Lung (tissue), 16 donors: Measurements from ENCODE around the gene IVD. TPM values are rescaled to one million over a fixed set of nuclear protein-coding genes. Genes with fewer than 3 reads are reported as not detected.
A peak's percentile ranks its signal among the peaks of the same experiment; 100 is the strongest.

ENCODE experiments used
- ATAC-seq: fragments of 200-7000 bp; cut with Tn5 transposase; one replicate; pipeline ENCODE4 v1.9.1; 2020; ENCODE audit warnings: moderate number of reproducible peaks; ENCODE audit not compliant: insufficient read depth, low FRiP score
- DNase-seq, 3 donors: peaks; one replicate each; pipeline ENCODE4 v3.0.0-alpha.2; 2013 to 2017
- H3K27ac ChIP-seq, 2 donors: one replicate each; pipeline ENCODE4 v1.5.1; 2013; ENCODE audit warnings: mild to moderate bottlenecking in 2 of 2, moderate library complexity in 2 of 2, control low read depth in 1 of 2, inconsistent platforms in 1 of 2, low read depth in 1 of 2, low read length in 1 of 2
- H3K27me3 ChIP-seq, 3 donors: one replicate each; pipeline ENCODE4 v1.5.1; 2013; ENCODE audit warnings: low read length in 2 of 3; ENCODE audit not compliant: control insufficient read depth in 3 of 3, insufficient read depth in 3 of 3
- H3K36me3 ChIP-seq, 4 donors: one replicate each; pipeline ENCODE4 v1.5.1; 2013; ENCODE audit warnings: low read length in 4 of 4, mild to moderate bottlenecking in 1 of 4, moderate library complexity in 1 of 4; ENCODE audit not compliant: control insufficient read depth in 4 of 4, insufficient read depth in 4 of 4
- H3K4me1 ChIP-seq, 5 donors: one replicate each; pipeline ENCODE4 v1.5.1; 2013; ENCODE audit warnings: low read length in 5 of 5, mild to moderate bottlenecking in 2 of 5, moderate library complexity in 1 of 5; ENCODE audit not compliant: control insufficient read depth in 5 of 5, insufficient read depth in 5 of 5
- H3K4me3 ChIP-seq: one replicate; pipeline ENCODE4 v1.5.1; 2013; ENCODE audit warnings: mild to moderate bottlenecking, control low read depth, moderate library complexity
- H3K9ac ChIP-seq, 2 donors: one replicate each; pipeline ENCODE4 v1.5.1; 2013; ENCODE audit warnings: low read length in 2 of 2, control low read depth in 1 of 2; ENCODE audit not compliant: insufficient read depth in 1 of 2
- H3K9me3 ChIP-seq, 4 donors: one replicate each; pipeline ENCODE4 v1.5.1; 2013; ENCODE audit warnings: low read length in 3 of 4, mild to moderate bottlenecking in 1 of 4, moderate library complexity in 1 of 4; ENCODE audit not compliant: control insufficient read depth in 4 of 4, insufficient read depth in 3 of 4
- WGBS, 2 donors: extraction: QIAGEN DNeasy Blood & Tissue Kit; methylation state at CpG; one replicate each; pipeline ENCODE4 v1.1.7; 2013; 5-methylcytosine and 5-hydroxymethylcytosine counted together
- long read RNA-seq, 5 donors: transcript quantifications; one replicate each; lab custom pipeline, GENCODE V29; 2026
- polyA plus RNA-seq, 2 donors: library from polyadenylated mRNA; stranded (reverse); fragments of 200-250 nt; gene quantifications; one replicate each; pipeline ENCODE4 v1.2.1, GENCODE V29; 2013
- total RNA-seq, 2 donors: library from RNA; depleted of rRNA in 1 of 2; stranded (reverse); fragments of >200 nt in 1 of 2; gene quantifications; one replicate each; pipeline ENCODE4 v1.2.1, GENCODE V29; 2014 to 2021
- TF ChIP-seq, protein P1 (sequence below): IDR thresholded peaks from 2 replicates; pipeline ENCODE4 v1.5.1; 2012; ENCODE audit warnings: mild to moderate bottlenecking; ENCODE audit errors: control extremely low read depth, extremely low read depth
- donor health status: control.
- donor health status: control.
- donor health status: Bipolar disorder and iron deficiency.
- donor health status: healthy.
- donor health status: DM: yes; HTN: yes; CAD: no.

IVD gene
- 10 to 100 TPM; 51.0 to 87.8 TPM for total RNA-seq
- polyA plus RNA-seq: 10 to 100 TPM; 41.4 to 47.6 TPM
- long read RNA-seq, donor 1, full-length matches to known transcripts: 20 of 46 reads
- long read RNA-seq, donor 1, partial matches to known transcripts: 26 of 46 reads
- long read RNA-seq, donor 1, other reads (novel, unspliced or antisense): 0 of 46 reads
- long read RNA-seq, donor 2, partial matches to known transcripts: 0 of 6 reads
- long read RNA-seq, donor 2, other reads (novel, unspliced or antisense): 0 of 6 reads
- long read RNA-seq, donor 3, partial matches to known transcripts: 6 of 9 reads
- long read RNA-seq, donor 3, other reads (novel, unspliced or antisense): 0 of 9 reads
- long read RNA-seq, donor 4: 0 reads
- long read RNA-seq, donor 5, partial matches to known transcripts: 0 of 3 reads
- long read RNA-seq, donor 5, other reads (novel, unspliced or antisense): 0 of 3 reads

DNA sequence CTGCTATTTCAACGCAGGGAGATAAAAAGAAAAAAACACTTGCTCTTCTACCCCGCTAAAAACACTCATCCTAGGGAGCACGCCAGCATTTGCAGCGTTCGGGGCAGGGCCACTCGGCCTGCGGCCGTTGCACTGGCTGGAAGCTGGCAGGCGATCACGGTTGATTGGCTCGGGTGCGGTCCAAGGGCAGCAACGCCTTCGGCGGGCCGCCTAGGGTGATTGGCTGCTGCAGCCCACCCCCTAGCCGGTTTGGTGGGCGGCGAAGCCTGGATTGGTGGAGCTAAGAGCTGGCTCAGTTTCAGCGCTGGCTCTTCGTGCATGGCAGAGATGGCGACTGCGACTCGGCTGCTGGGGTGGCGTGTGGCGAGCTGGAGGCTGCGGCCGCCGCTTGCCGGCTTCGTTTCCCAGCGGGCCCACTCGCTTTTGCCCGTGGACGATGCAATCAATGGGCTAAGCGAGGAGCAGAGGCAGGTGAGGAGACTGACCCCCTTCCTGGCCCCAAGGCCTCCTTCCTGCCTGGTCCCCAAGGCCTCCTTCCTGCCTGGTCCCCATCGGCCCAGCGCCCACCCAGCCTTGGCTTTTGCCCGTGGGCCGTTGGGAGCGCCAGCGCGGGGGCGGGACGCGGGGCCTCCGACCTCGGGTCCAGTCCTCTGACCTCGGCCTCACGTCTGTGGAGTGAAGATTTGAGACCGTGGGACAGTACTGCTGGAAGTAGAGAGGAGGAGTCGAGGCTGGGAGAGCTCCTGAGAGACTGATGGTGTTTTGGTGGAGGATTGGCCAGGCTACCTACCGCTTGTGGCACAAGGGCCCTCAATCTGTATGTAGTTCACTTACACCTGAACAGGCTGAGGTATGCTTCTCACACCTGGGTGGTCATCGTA, at the start of gene IVD:
TSS of gene IVD (plus strand) at position 295 of the 881 bp plus-strand sequence. CDS start at position 328, 33 bp downstream.
- Histone ChIP-seq H3K9me3 (no peaks in the 10 kb centered on the region), H3K9ac (peak within 1 kb of the TSS; percentile 49 to 82), H3K4me1 (peaks cover 0 to 16% (median 3%) of the 10 kb centered on the region in 5 donors), H3K4me3 (peak within 1 kb of the TSS; percentile 89), H3K27ac (peak within 1 kb of the TSS; percentile 58 to 85), H3K36me3 (peaks cover 2 to 20% (median 9%) of the 10 kb centered on the region in 4 donors), H3K27me3 (no peaks in the 10 kb centered on the region)
- TF ChIP-seq, protein P1, sequence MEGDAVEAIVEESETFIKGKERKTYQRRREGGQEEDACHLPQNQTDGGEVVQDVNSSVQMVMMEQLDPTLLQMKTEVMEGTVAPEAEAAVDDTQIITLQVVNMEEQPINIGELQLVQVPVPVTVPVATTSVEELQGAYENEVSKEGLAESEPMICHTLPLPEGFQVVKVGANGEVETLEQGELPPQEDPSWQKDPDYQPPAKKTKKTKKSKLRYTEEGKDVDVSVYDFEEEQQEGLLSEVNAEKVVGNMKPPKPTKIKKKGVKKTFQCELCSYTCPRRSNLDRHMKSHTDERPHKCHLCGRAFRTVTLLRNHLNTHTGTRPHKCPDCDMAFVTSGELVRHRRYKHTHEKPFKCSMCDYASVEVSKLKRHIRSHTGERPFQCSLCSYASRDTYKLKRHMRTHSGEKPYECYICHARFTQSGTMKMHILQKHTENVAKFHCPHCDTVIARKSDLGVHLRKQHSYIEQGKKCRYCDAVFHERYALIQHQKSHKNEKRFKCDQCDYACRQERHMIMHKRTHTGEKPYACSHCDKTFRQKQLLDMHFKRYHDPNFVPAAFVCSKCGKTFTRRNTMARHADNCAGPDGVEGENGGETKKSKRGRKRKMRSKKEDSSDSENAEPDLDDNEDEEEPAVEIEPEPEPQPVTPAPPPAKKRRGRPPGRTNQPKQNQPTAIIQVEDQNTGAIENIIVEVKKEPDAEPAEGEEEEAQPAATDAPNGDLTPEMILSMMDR: no peak
- peak; percentile 96 to 98 (median 96) for DNase-seq
- ATAC-seq: peak; percentile 97
- WGBS, 2 donors: 1% methylated on average over 52 to 54 of the region's 54 CpGs

GRCh38 chr15:40355976-40356585, 49.5 kb upstream of the IVD start:
- Histone ChIP-seq H3K4me3 (no peak overlapping the region), H3K27me3 (peaks cover 0 to 12% (median 0%) of the 10 kb centered on the region in 3 donors), H3K27ac (no peak overlapping the region), H3K36me3 (no peaks in the 10 kb centered on the region), H3K9ac (no peak overlapping the region), H3K9me3 (no peaks in the 10 kb centered on the region), H3K4me1 (peaks cover 0 to 18% (median 0%) of the 10 kb centered on the region in 5 donors)
- 91 to 92% methylated on average over 4 to 5 of the region's 5 CpGs for WGBS, 2 donors
- TF ChIP-seq, protein P1: no peak
- DNase-seq (no peak), ATAC-seq (no peak)

GRCh38 chr15:40357246-40357645, 48.3 kb upstream of the IVD start:
- no peaks in the 10 kb centered on the region for H3K9me3 ChIP-seq
- H3K27me3 ChIP-seq: peaks cover 0 to 16% (median 0%) of the 10 kb centered on the region in 3 donors
- no peak for ATAC-seq
- no peaks in the 10 kb centered on the region for H3K36me3 ChIP-seq
- DNase-seq: no peak
- TF ChIP-seq, protein P1: no peak
- no peak overlapping the region for H3K9ac ChIP-seq
- WGBS, 2 donors: 48 to 67% methylated on average over 1 of the region's 1 CpG
- H3K27ac ChIP-seq: no peak overlapping the region
- peaks cover 0 to 18% (median 0%) of the 10 kb centered on the region in 5 donors for H3K4me1 ChIP-seq
- H3K4me3 ChIP-seq: no peak overlapping the region
